Hematopoietic multipotent progenitor cell (in vitro differentiated cells): ENCODE results near the gene WNT9A. TPM values are rescaled to one million over a fixed set of nuclear protein-coding genes. Genes with fewer than 3 reads are reported as not detected.

Experiments
- DNase-seq, 3 donors: peaks; one replicate each; pipeline ENCODE4 v3.0.0-alpha.2; 2011 to 2015; ENCODE audit warnings: low read depth in 2 of 3, low spot score in 2 of 3
- total RNA-seq: library from RNA; depleted of rRNA; stranded (reverse); fragments of >200 nt; gene quantifications from one replicate; pipeline ENCODE4 v1.2.3, GENCODE V29; 2012

The WNT9A gene
- total RNA-seq, 1 donor, result 0.27 TPM

GRCh38 chr1:227955808-227956207 lies 8.1 kb upstream of the WNT9A start:
- DNase-seq, result no peak

GRCh38 chr1:227954163-227954850 lies 6.6 kb upstream of the WNT9A start:
- no peak for DNase-seq

GRCh38 chr1:227953022-227953412 lies 5.3 kb upstream of the WNT9A start:
- no peak for DNase-seq

GRCh38 chr1:227952374-227953021 lies 4.8 kb upstream of the WNT9A start:
- no peak for DNase-seq

- DNase-seq, result no peak
Measured at GRCh38 chr1:227951624-227952373, 4.1 kb upstream of the WNT9A start.

- DNase-seq, result no peak
Measured at GRCh38 chr1:227950735-227951346, 3.1 kb upstream of the WNT9A start.

GRCh38 chr1:227949954-227950734 lies 2.4 kb upstream of the WNT9A start:
- no peak for DNase-seq

GRCh38 chr1:227949341-227949921 lies 1.7 kb upstream of the WNT9A start:
- no peak for DNase-seq

- DNase-seq, result no peak
Measured at GRCh38 chr1:227948493-227949260, 945 bp upstream of the WNT9A start.

- no peak for DNase-seq
Measured at GRCh38 chr1:227947386-227947675, 401 bp downstream of the WNT9A start.

- peak in 2 of 3 donors; percentile 24 to 31 for DNase-seq
Measured at GRCh38 chr1:227946624-227947385, 927 bp downstream of the WNT9A start.

- peak in 2 of 3 donors; percentile 90 to 91 for DNase-seq
Measured at GRCh38 chr1:227945891-227946623, 1.7 kb downstream of the WNT9A start.

- no peak for DNase-seq
Measured at GRCh38 chr1:227944931-227945890, 2.5 kb downstream of the WNT9A start.

- DNase-seq, result no peak
Measured at GRCh38 chr1:227944090-227944930, 3.4 kb downstream of the WNT9A start.

- DNase-seq, result no peak
Measured at GRCh38 chr1:227943381-227944089, 4.2 kb downstream of the WNT9A start.
